GM23338 (cell line): ENCODE data around the gene ZEB2. TPM values are rescaled to one million over a fixed set of nuclear protein-coding genes. Genes with fewer than 3 reads are reported as not detected.

Experiments used
- ATAC-seq: fragments of 200-7000 bp; cut with Tn5 transposase; 3 replicates; pipeline ENCODE4 v1.9.1; 2020
- DNase-seq: peaks from one replicate; pipeline ENCODE4 v3.0.0-alpha.2; 2015; ENCODE audit warnings: low spot score
- H2AFZ ChIP-seq: fragments of 200-600 bp; sonication (generic); 2 replicates; pipeline ENCODE4 v1.8.0; 2016; ENCODE audit warnings: antibody characterized with exemption, mild to moderate bottlenecking, moderate library complexity
- H3F3A ChIP-seq: fragments of 200-600 bp; sonication (generic); replicated peaks from 2 replicates; pipeline ENCODE4 v1.8.0; 2017; ENCODE audit warnings: antibody characterized with exemption, mixed run types, low read depth
- H3K27ac ChIP-seq: fragments of 200-600 bp; sonication (generic); 2 replicates; pipeline ENCODE4 v1.6.1; 2016; ENCODE audit warnings: low read depth
- H3K27me3 ChIP-seq: fragments of 200-600 bp; sonication (generic); 2 replicates; pipeline ENCODE4 v1.8.0; 2016; ENCODE audit warnings: mild to moderate bottlenecking, mixed run types, moderate library complexity; ENCODE audit not compliant: insufficient read depth
- H3K36me3 ChIP-seq: fragments of 200-600 bp; sonication (generic); 2 replicates; pipeline ENCODE4 v1.8.0; 2016; ENCODE audit warnings: mild to moderate bottlenecking; ENCODE audit not compliant: insufficient read depth
- H3K4me1 ChIP-seq: fragments of 200-600 bp; sonication (generic); 2 replicates; pipeline ENCODE4 v1.8.0; 2016; ENCODE audit warnings: mild to moderate bottlenecking, moderate library complexity; ENCODE audit not compliant: insufficient read depth
- H3K4me2 ChIP-seq: fragments of 200-600 bp; sonication (generic); 2 replicates; pipeline ENCODE4 v1.7.1; 2017; ENCODE audit warnings: mixed run types
- H3K4me3 ChIP-seq: fragments of 200-600 bp; sonication (generic); 2 replicates; pipeline ENCODE4 v1.6.1; 2016; ENCODE audit warnings: mixed run types
- H3K79me2 ChIP-seq: fragments of 200-600 bp; sonication (generic); replicated peaks from 2 replicates; pipeline ENCODE4 v1.8.0; 2017; ENCODE audit warnings: mild to moderate bottlenecking; ENCODE audit not compliant: insufficient read depth
- H3K9me2 ChIP-seq: fragments of 200-600 bp; sonication (generic); 2 replicates; pipeline ENCODE4 v1.8.0; 2017; ENCODE audit not compliant: insufficient read depth
- H4K20me1 ChIP-seq: fragments of 200-600 bp; sonication (generic); replicated peaks from 2 replicates; pipeline ENCODE4 v1.8.0; 2017; ENCODE audit warnings: mild to moderate bottlenecking; ENCODE audit not compliant: insufficient read depth
- H3K27ac Mint-ChIP-seq: 2 replicates; pipeline ENCODE4 v1.8.0; 2020; ENCODE audit warnings: inconsistent platforms, mild to moderate bottlenecking, moderate library complexity, mixed read lengths
- H3K27me3 Mint-ChIP-seq: 3 replicates; pipeline ENCODE4 v1.8.0; 2022; ENCODE audit warnings: low read depth, mild to moderate bottlenecking, moderate library complexity, mixed read lengths, inconsistent platforms; ENCODE audit not compliant: insufficient read depth, poor library complexity
- H3K36me3 Mint-ChIP-seq: 3 replicates; pipeline ENCODE4 v1.8.0; 2021; ENCODE audit warnings: low read depth, mild to moderate bottlenecking, inconsistent platforms, moderate library complexity, mixed read lengths
- H3K4me1 Mint-ChIP-seq: 3 replicates; pipeline ENCODE4 v1.8.0; 2020; ENCODE audit warnings: mild to moderate bottlenecking, inconsistent platforms, mixed read lengths
- H3K4me3 Mint-ChIP-seq: 3 replicates; pipeline ENCODE4 v1.8.0; 2021; ENCODE audit warnings: moderate library complexity, mild to moderate bottlenecking, inconsistent platforms, mixed read lengths
- H3K9me3 Mint-ChIP-seq: 3 replicates; pipeline ENCODE4 v1.8.0; 2020; ENCODE audit warnings: moderate library complexity, mild to moderate bottlenecking, inconsistent platforms, mixed read lengths
- CREB1 ChIP-seq: fragments of 250-450 bp; sonication (Bioruptor Pico); IDR thresholded peaks from 2 replicates; pipeline ENCODE4 v1.5.0; 2020; ENCODE audit warnings: low read depth, mild to moderate bottlenecking, moderate library complexity
- CTCF ChIP-seq, 2 experiments: fragments of 200-600 bp in 1 of 2; sonication (generic) in 1 of 2; conservative IDR thresholded peaks; 2 replicates each; pipeline versions ENCODE4 v1.5.1 to v1.6.1; 2016 to 2017; ENCODE audit warnings: antibody characterized with exemption in 2 of 2, low read depth in 2 of 2, mild to moderate bottlenecking in 2 of 2, moderate library complexity in 1 of 2
- EZH2 ChIP-seq: fragments of 200-600 bp; sonication (generic); IDR thresholded peaks from one replicate; pipeline ENCODE4 v1.8.0; 2017; ENCODE audit warnings: antibody characterized with exemption, mild to moderate bottlenecking, low read depth; ENCODE audit not compliant: unreplicated experiment
- EZH2phosphoT487 ChIP-seq: fragments of 200-600 bp; sonication (generic); IDR thresholded peaks from one replicate; pipeline ENCODE4 v1.8.1; 2018; ENCODE audit warnings: antibody characterized with exemption; ENCODE audit not compliant: unreplicated experiment
- JUNB ChIP-seq: IDR thresholded peaks from one replicate; pipeline ENCODE4 v1.6.1; 2016; ENCODE audit warnings: antibody characterized with exemption; ENCODE audit not compliant: unreplicated experiment
- NANOG ChIP-seq: IDR thresholded peaks from 2 replicates; pipeline ENCODE4 v1.6.1; 2016; ENCODE audit warnings: antibody characterized with exemption, borderline replicate concordance
- POLR2AphosphoS5 ChIP-seq: IDR thresholded peaks from 2 replicates; pipeline ENCODE4 v1.6.1; 2016; ENCODE audit warnings: antibody characterized with exemption, low read depth
- REST ChIP-seq: IDR thresholded peaks from one replicate; pipeline ENCODE4 v1.6.1; 2018; ENCODE audit warnings: antibody characterized with exemption; ENCODE audit not compliant: unreplicated experiment
- STAT1 ChIP-seq: IDR thresholded peaks from one replicate; pipeline ENCODE4 v1.6.1; 2016; ENCODE audit warnings: antibody characterized with exemption; ENCODE audit not compliant: unreplicated experiment
- ZNF114 ChIP-seq: fragments of 250-450 bp; sonication (Bioruptor Pico); IDR thresholded peaks from 2 replicates; pipeline ENCODE4 v1.5.0; 2020; ENCODE audit warnings: mild to moderate bottlenecking, moderate library complexity
- ZNF331 ChIP-seq: fragments of 250-450 bp; sonication (Bioruptor Pico); IDR thresholded peaks from 2 replicates; pipeline ENCODE4 v1.5.0; 2020; ENCODE audit warnings: low read depth, mild to moderate bottlenecking, moderate library complexity
- ZNF462 ChIP-seq: fragments of 250-450 bp; sonication (Bioruptor Pico); IDR thresholded peaks from 2 replicates; pipeline ENCODE4 v1.5.0; 2020; ENCODE audit warnings: mild to moderate bottlenecking, moderate library complexity
- polyA plus RNA-seq: library from polyadenylated mRNA; unstranded; fragments of >200 nt; fragmentation: Nextera tagmentation; extraction: Ambion mirVana; gene quantifications from 2 replicates; pipeline ENCODE4 v1.2.1, GENCODE V29; 2016
- total RNA-seq: library from RNA; depleted of rRNA; stranded (reverse); fragments of >200 nt; shearing (Covaris generic); gene quantifications from 2 replicates; pipeline ENCODE4 v1.2.3, GENCODE V29; 2014
- TF ChIP-seq, protein P1 (sequence below): IDR thresholded peaks from 2 replicates; pipeline ENCODE4 v1.6.1; 2016; ENCODE audit warnings: antibody characterized with exemption

ZEB2 gene
- total and polyA plus RNA-seq, 2 experiments from 2014 or later, result 0.45 TPM; not detected in 1

GRCh38 chr2:144378551-144378950 is 141.4 kb downstream of the ZEB2 start:
- TF ChIP-seq NANOG, result no peak
- TF ChIP-seq ZNF114 (CRISPR knock-in tag), result no peak
- TF ChIP-seq, protein P1, sequence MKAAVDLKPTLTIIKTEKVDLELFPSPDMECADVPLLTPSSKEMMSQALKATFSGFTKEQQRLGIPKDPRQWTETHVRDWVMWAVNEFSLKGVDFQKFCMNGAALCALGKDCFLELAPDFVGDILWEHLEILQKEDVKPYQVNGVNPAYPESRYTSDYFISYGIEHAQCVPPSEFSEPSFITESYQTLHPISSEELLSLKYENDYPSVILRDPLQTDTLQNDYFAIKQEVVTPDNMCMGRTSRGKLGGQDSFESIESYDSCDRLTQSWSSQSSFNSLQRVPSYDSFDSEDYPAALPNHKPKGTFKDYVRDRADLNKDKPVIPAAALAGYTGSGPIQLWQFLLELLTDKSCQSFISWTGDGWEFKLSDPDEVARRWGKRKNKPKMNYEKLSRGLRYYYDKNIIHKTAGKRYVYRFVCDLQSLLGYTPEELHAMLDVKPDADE, result no peak
- TF ChIP-seq JUNB, result no peak
- TF ChIP-seq CREB1 (CRISPR knock-in tag), result no peak
- TF ChIP-seq ZNF462 (CRISPR knock-in tag), result no peak
- no peak for TF ChIP-seq EZH2
- no peak for TF ChIP-seq ZNF331 (CRISPR knock-in tag)
- TF ChIP-seq STAT1, result no peak
- no peak for TF ChIP-seq REST
- no peak for TF ChIP-seq EZH2phosphoT487
- no peak for TF ChIP-seq POLR2AphosphoS5
- TF ChIP-seq CTCF (conservative IDR thresholded peaks at IDR 0.05; ENCODE audit: low read depth in 2 of 2), result no peak
- no peaks in the 10 kb centered on the region for H3K4me1 ChIP-seq
- H3K9me2 ChIP-seq, result 0 out of 2 replicates have a peak, but pooled peaks cover 3% of the 10 kb centered on the region
- H2AFZ ChIP-seq, result no peak overlapping the region
- no peaks in the 10 kb centered on the region for H3K27me3 Mint-ChIP-seq
- no peaks in the 10 kb centered on the region for H3K36me3 Mint-ChIP-seq
- no peak overlapping the region for H3K4me3 ChIP-seq
- H3K27me3 ChIP-seq, result no peaks in the 10 kb centered on the region
- H3K4me2 ChIP-seq, result no peak overlapping the region
- ATAC-seq (no peak), DNase-seq (no peak)
- H3K4me1 Mint-ChIP-seq, result peaks cover 5% of the 10 kb centered on the region
- H3K27ac Mint-ChIP-seq, result no peak overlapping the region
- H3F3A ChIP-seq, result no peaks in the 10 kb centered on the region
- H3K27ac ChIP-seq, result no peak overlapping the region
- no peaks in the 10 kb centered on the region for H3K9me3 Mint-ChIP-seq
- no peaks in the 10 kb centered on the region for H3K36me3 ChIP-seq
- no peak overlapping the region for H3K4me3 Mint-ChIP-seq
- no peaks in the 10 kb centered on the region for H3K79me2 ChIP-seq
- H4K20me1 ChIP-seq, result no peaks in the 10 kb centered on the region
